Sigmoid colon (tissue), 7 donors: ENCODE data around the gene HSPA1L. TPM values are rescaled to one million over a fixed set of nuclear protein-coding genes. Genes with fewer than 3 reads are reported as not detected.
"Not testable (repeated sequence)": the region's sequence is repeated elsewhere in the genome, so short reads cannot be mapped to it uniquely, and the experiment has no call there.

Experiments used
- DNase-seq: peaks from one replicate; pipeline ENCODE4 v3.0.0-alpha.2; 2019
- H3K27ac ChIP-seq, 4 donors: fragments of 200-600 bp; sonication (generic); one replicate each; pipeline ENCODE4 v1.5.1; 2016 to 2019; ENCODE audit warnings: mild to moderate bottlenecking in 1 of 4
- H3K27me3 ChIP-seq, 3 donors: fragments of 200-600 bp; sonication (generic); one replicate each; pipeline ENCODE4 v1.5.1; 2019; ENCODE audit warnings: mild to moderate bottlenecking in 1 of 3
- H3K36me3 ChIP-seq, 4 donors: fragments of 200-600 bp; sonication (generic); one replicate each; pipeline ENCODE4 v1.5.1; 2016 to 2019
- H3K4me1 ChIP-seq, 4 donors: fragments of 200-600 bp; sonication (generic); one replicate each; pipeline ENCODE4 v1.5.1; 2017 to 2019
- H3K4me3 ChIP-seq, 4 donors: fragments of 200-600 bp; sonication (generic); one replicate each; pipeline ENCODE4 v1.5.1; 2017 to 2019; ENCODE audit warnings: mild to moderate bottlenecking in 2 of 4, moderate library complexity in 1 of 4
- H3K9me3 ChIP-seq, 4 donors: fragments of 200-600 bp in 3 of 4; sonication (generic) in 3 of 4; one replicate each; pipeline versions ENCODE4 v1.5.1 to v1.6.1; 2013 to 2019
- CTCF ChIP-seq, 4 experiments: fragments of 450-650 bp in 3 of 4; fragments of 200-600 bp in 1 of 4; IDR thresholded peaks; one replicate each; pipeline ENCODE4 v1.5.1; 2016 to 2019; ENCODE audit warnings: antibody characterized with exemption in 4 of 4, mild to moderate bottlenecking in 3 of 4, moderate library complexity in 2 of 4
- EP300 ChIP-seq, 4 donors: sonication (generic); formaldehyde crosslinking; IDR thresholded peaks; one replicate each; pipeline ENCODE4 v1.6.1; 2017; ENCODE audit warnings: antibody characterized with exemption in 4 of 4
- POLR2A ChIP-seq, 2 donors: fragments of 450-650 bp; IDR thresholded peaks; one replicate each; pipeline ENCODE4 v1.6.1; 2016; ENCODE audit warnings: antibody characterized with exemption in 2 of 2, mild to moderate bottlenecking in 2 of 2, moderate library complexity in 2 of 2
- POLR2AphosphoS5 ChIP-seq, 4 donors: sonication (generic); formaldehyde crosslinking; IDR thresholded peaks; one replicate each; pipeline ENCODE4 v1.6.1; 2017; ENCODE audit warnings: antibody characterized with exemption in 4 of 4
- WGBS, 2 donors: extraction: QIAGEN DNeasy Blood & Tissue Kit; methylation state at CpG; one replicate each; pipeline ENCODE4 v1.1.7; 2013; 5-methylcytosine and 5-hydroxymethylcytosine counted together
- intact Hi-C: fragments of 100-400 bp; cut with DNase I; formaldehyde crosslinking; loops from one replicate; pipeline ENCODE4 v1.15.1; 2023
- polyA plus RNA-seq, 3 donors: library from polyadenylated mRNA; stranded (reverse); fragments of 200-250 nt; gene quantifications; one replicate each; pipeline ENCODE4 v1.2.3, GENCODE V29; 2013
- total RNA-seq, 4 donors: library from RNA; depleted of rRNA; stranded (reverse); fragments of >200 nt; gene quantifications; one replicate each; pipeline ENCODE4 v1.1.0, GENCODE V29; 2016
- donor health status: healthy with polysubstance abuse.
- donor health status: Bipolar disorder and iron deficiency.
- donor health status: healthy.

HSPA1L gene
- total and polyA plus RNA-seq, 7 donors: 0.23 to 2.3 (median 1.2) TPM

GRCh38 chr6:31821301-31822035 lies 6.4 kb upstream of the HSPA1L start:
- intact Hi-C loops: loop anchor here (1.0 to 10.0 kb wide), 3 partner anchors 15 to 1207 kb away; partner anchors contain the start of genes AGPAT1, LSM2, MRPS18B and PPP1R10
- peak overlapping the region; percentile 93 to 98 (median 95) for H3K27ac ChIP-seq
- peaks cover 0 to 69% (median 66%) of the 10 kb centered on the region in 4 donors for H3K4me1 ChIP-seq
- H3K27me3 ChIP-seq: no peaks in the 10 kb centered on the region
- TF ChIP-seq CTCF (IDR thresholded peaks at IDR 0.05): no peak
- TF ChIP-seq POLR2AphosphoS5 (IDR thresholded peaks at IDR 0.05): peak in 2 of 4 donors; percentile 5 to 21
- TF ChIP-seq EP300 (IDR thresholded peaks at IDR 0.05): no peak
- TF ChIP-seq POLR2A (IDR thresholded peaks at IDR 0.05): peak; percentile 2 to 24
- H3K36me3 ChIP-seq: no peaks in the 10 kb centered on the region
- H3K9me3 ChIP-seq: no peaks in the 10 kb centered on the region
- H3K4me3 ChIP-seq: peak overlapping the region; percentile 45 to 61 (median 50)
- DNase-seq: peak; percentile 89
- 2 to 6% methylated on average over 39 of the region's 39 CpGs for WGBS, 2 donors

GRCh38 chr6:31820399-31820798 lies 5.3 kb upstream of the HSPA1L start:
- not testable (repeated sequence) for DNase-seq, H3K27me3 ChIP-seq, H3K36me3 ChIP-seq, H3K9me3 ChIP-seq, H3K4me3 ChIP-seq
- 68 to 89% methylated on average over 10 of the region's 10 CpGs for WGBS, 2 donors
- Histone ChIP-seq H3K27ac (peak overlapping the region; percentile 93 to 98 (median 95)), H3K4me1 (peaks cover 0 to 59% (median 58%) of the 10 kb centered on the region in 4 donors)
- intact Hi-C loops: loop anchor here (10.0 kb wide), 2 partner anchors 354 to 1206 kb away; partner anchors contain the start of genes AGPAT1, MRPS18B, PPP1R10 and RNF5

- Histone ChIP-seq H3K27ac (peak overlapping the region; percentile 93 to 98 (median 95)), H3K36me3 (no peaks in the 10 kb centered on the region), H3K4me1 (peaks cover 0 to 59% (median 58%) of the 10 kb centered on the region in 4 donors), H3K4me3 (no peak overlapping the region), H3K9me3 (no peaks in the 10 kb centered on the region), H3K27me3 (no peaks in the 10 kb centered on the region)
- TF ChIP-seq POLR2A (IDR thresholded peaks at IDR 0.05): peak in 1 of 2 donors; percentile 11
- no peak for TF ChIP-seq EP300 (IDR thresholded peaks at IDR 0.05)
- intact Hi-C loops: loop anchor here (10.0 kb wide), 2 partner anchors 355 to 1205 kb away; partner anchors contain the start of genes AGPAT1, MRPS18B, PPP1R10 and RNF5
- no peak for DNase-seq
These were observed 4.8 kb upstream of the HSPA1L start for GRCh38 chr6:31819871-31820299.

GRCh38 chr6:31817929-31818511 lies 2.9 kb upstream of the HSPA1L start:
- DNase-seq, intact Hi-C loops, H3K27me3 ChIP-seq, H3K36me3 ChIP-seq, H3K9me3 ChIP-seq: not testable (repeated sequence)
- H3K4me1 ChIP-seq: peaks cover 0 to 62% (median 56%) of the 10 kb centered on the region in 4 donors
- 61 to 70% methylated on average over 8 of the region's 8 CpGs for WGBS, 2 donors
- H3K27ac ChIP-seq: peak overlapping the region; percentile 93 to 98 (median 95)
- peak overlapping the region; percentile 22 to 53 (median 46) for H3K4me3 ChIP-seq

- TF ChIP-seq POLR2AphosphoS5 (IDR thresholded peaks at IDR 0.05): peak in 1 of 4 donors; percentile 29
- DNase-seq, intact Hi-C loops, H3K36me3 ChIP-seq, H3K27me3 ChIP-seq, H3K9me3 ChIP-seq: not testable (repeated sequence)
- Histone ChIP-seq H3K4me3 (peak overlapping the region; percentile 22 to 53 (median 46)), H3K4me1 (peaks cover 0 to 55% (median 52%) of the 10 kb centered on the region in 4 donors), H3K27ac (peak overlapping the region; percentile 93 to 98 (median 95))
- WGBS, 2 donors: 43 to 56% methylated on average over 15 to 16 of the region's 37 CpGs
These were observed 2.2 kb upstream of the HSPA1L start for GRCh38 chr6:31817133-31817928.

- peak overlapping the region; percentile 42 to 67 (median 62) for H3K4me3 ChIP-seq
- peaks cover 0 to 35% (median 34%) of the 10 kb centered on the region in 4 donors for H3K4me1 ChIP-seq
- TF ChIP-seq POLR2AphosphoS5 (IDR thresholded peaks at IDR 0.05) (peak; percentile 76 to 95 (median 84)), EP300 (IDR thresholded peaks at IDR 0.05) (peak in 1 of 4 donors; percentile 80), CTCF (IDR thresholded peaks at IDR 0.05) (no peak), POLR2A (IDR thresholded peaks at IDR 0.05) (peak in 1 of 2 donors; percentile 60)
- DNase-seq: peak; percentile 99
- intact Hi-C loops: no loop called here
- 1% methylated on average over 13 of the region's 13 CpGs for WGBS, 2 donors
- H3K9me3 ChIP-seq: no peaks in the 10 kb centered on the region
- H3K27ac ChIP-seq: peak overlapping the region; percentile 95 to 100 (median 99)
- no peaks in the 10 kb centered on the region for H3K36me3 ChIP-seq
- H3K27me3 ChIP-seq: no peaks in the 10 kb centered on the region
These were observed 432 bp downstream of the HSPA1L start for GRCh38 chr6:31814677-31815024.
